CD4-positive, alpha-beta T cell treated with Interleukin-2 at 100 ng/mL for 4 hours (primary cell): ENCODE data around the gene SLC25A44.

Source experiments
- DNase-seq: peaks from one replicate; pipeline ENCODE4 v3.0.0-alpha.2; 2020; ENCODE audit warnings: low spot score

The SLC25A44 gene, protein sequence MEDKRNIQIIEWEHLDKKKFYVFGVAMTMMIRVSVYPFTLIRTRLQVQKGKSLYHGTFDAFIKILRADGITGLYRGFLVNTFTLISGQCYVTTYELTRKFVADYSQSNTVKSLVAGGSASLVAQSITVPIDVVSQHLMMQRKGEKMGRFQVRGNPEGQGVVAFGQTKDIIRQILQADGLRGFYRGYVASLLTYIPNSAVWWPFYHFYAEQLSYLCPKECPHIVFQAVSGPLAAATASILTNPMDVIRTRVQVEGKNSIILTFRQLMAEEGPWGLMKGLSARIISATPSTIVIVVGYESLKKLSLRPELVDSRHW

GRCh38 chr1:156193488-156194299, at the start of gene SLC25A44:
SLC25A44 (plus strand) TSS chr1:156194104; CDS start chr1:156199848, 5,744 bp downstream.
- peak; percentile 99 for DNase-seq

- no peak for DNase-seq
Measured at GRCh38 chr1:156144742-156145141, 49.2 kb upstream of the SLC25A44 start.

- DNase-seq = no peak
Measured at GRCh38 chr1:156145650-156146019, 48.3 kb upstream of the SLC25A44 start.

DNA sequence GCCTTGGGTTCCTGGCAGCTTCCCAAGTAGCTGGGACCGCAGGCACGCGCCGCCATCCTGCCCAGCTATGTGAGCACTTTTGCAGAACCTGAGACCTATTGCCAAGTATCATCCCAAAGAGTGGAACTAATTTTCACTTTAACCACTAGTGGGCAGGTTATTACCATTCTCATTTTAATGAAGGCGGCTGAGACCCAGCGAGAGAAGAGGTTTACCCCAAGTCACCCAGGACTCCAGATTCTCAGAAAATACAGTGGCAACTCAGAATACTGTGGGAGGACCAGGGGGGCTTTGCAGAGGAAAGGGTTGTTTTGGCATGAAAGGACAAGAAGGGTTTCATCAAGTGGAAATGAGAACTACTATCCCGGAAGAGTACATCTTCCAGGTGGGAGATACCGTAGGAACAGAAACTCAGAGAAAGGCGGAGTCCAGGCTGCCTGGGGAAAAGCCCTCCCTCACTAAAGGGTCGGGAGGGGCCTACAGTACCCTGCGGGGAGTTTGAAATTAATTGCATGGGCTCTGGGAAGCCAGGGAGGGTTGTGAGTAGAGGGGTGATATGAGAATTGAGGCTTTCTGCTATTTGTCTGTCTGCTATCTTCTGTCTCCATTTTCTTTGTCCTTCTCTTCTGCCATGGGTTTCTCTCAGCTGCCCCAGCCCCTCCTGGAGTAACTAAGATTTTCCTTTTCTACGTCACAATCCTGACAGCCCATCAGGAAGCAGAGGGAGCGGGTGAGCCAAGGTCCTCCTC, 47.7 kb upstream of the SLC25A44 start:
- DNase-seq = peak; percentile 80

DNA sequence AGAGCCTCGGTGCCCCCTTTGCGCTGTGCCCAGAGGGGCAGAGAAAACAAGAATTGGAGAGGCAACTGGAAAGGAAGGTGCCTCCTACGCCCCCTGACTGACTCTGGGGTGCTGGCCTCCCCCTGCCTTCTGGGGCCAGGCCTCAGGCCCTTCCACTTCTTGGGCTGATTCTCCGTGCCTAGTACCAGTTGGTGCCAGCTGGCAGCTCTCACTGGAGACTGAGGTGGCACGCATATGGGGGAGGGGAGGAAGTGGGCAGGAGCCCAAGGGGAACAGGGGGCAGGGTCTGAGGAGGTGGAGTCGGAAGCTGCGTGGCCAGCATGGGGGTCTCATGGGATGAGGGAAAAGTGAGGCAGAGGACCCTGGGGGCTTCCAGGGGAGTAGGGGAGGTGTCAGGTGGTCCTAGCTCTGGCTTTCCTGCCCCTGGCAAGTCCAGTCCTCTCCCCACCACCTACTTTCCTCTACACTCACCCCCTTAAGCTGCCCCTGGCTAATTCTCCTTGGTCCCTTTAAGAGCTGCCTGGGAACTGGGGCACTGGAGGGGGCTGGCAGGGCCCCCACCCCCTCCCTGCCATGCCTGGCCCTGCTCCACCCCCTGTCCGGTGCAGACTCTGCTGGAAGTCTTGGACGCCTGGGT, 47.0 kb upstream of the SLC25A44 start:
- no peak for DNase-seq

- no peak for DNase-seq
Measured at GRCh38 chr1:156148216-156148615, 45.7 kb upstream of the SLC25A44 start.

- DNase-seq = no peak
Measured at GRCh38 chr1:156149374-156150332, 44.3 kb upstream of the SLC25A44 start.

GRCh38 chr1:156150333-156151011, 43.4 kb upstream of the SLC25A44 start:
- DNase-seq = no peak

- DNase-seq = no peak
Measured at GRCh38 chr1:156151093-156151688, 42.7 kb upstream of the SLC25A44 start.

GRCh38 chr1:156152628-156153027, 41.3 kb upstream of the SLC25A44 start:
- no peak for DNase-seq

- DNase-seq = no peak
Measured at GRCh38 chr1:156153362-156153761, 40.5 kb upstream of the SLC25A44 start, which contains the start of gene SEMA4A. SEMA4A (plus strand) TSS chr1:156153585; CDS start chr1:156154579, 994 bp downstream.

DNA sequence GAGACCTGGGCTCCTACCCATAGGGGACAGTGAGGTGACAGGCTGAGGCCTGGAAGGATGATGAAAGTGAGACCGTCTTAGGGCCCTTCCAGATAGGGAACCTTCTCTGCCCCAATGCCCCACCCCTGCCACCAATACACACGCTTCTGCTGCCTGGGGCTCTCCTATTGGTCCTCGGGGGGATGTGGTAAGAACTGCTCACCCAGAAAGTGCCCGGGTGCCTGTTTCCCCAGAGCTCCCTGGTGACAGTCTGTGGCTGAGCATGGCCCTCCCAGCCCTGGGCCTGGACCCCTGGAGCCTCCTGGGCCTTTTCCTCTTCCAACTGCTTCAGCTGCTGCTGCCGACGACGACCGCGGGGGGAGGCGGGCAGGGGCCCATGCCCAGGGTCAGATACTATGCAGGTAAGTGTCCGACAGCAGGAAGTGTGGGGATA, 39.6 kb upstream of the SLC25A44 start:
- DNase-seq = peak; percentile 49

GRCh38 chr1:156155756-156156510, 38.0 kb upstream of the SLC25A44 start:
- DNase-seq = no peak

- DNase-seq = no peak
Measured at GRCh38 chr1:156157506-156157905, 36.4 kb upstream of the SLC25A44 start.

DNA sequence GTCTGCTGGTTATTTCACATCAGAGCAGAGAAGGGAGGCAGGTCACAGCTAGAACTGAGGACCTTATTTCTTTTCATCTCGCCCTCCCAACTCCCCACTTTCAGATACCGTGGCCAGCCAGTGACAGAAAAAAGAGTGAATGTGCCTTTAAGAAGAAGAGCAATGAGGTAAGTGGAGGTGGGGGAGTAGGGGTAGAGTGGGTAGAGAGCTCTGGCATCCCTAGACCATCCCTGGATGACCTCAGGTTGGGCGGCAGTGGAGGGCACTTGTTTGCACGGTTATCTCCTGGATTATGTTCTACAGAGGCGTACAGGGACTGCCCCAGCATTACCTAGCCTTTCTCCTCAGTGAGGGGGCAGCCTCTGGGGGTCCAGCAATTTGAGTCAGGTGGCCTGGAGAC, 35.9 kb upstream of the SLC25A44 start:
- DNase-seq = no peak

DNA sequence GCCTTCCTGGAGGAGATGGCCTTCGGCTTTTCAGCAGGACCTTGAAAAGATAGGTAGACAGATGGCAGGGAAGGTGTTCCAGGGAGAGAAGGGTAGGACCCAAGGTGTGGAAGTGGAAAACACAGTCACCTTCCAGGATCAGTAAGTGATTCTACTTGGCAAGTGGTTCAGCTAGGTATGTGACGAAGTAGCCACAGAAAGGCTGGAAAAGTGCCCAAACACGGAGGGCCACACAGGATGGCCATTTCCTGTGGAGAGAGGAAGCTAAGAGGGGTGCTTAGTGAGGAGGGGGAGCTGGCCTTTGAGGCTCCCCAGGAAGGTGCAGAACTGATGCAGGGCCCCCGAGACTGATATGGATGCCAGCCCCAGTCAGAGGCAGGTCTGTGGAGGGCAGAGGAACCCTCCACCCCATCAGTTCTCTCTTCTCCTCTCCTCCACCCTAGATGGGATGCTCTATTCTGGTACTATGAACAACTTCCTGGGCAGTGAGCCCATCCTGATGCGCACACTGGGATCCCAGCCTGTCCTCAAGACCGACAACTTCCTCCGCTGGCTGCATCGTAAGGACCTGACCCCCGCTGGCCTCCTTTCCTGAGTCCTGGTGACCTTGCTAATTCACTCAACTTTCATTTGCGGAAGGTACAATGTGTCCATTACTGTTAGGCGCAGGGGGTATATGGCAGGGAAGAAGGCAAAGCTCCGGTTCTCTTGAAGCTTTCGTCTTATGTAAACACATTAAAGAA, 33.7 kb upstream of the SLC25A44 start:
- no peak for DNase-seq

- peak; percentile 59 for DNase-seq
Measured at GRCh38 chr1:156160743-156161171, 33.1 kb upstream of the SLC25A44 start.

- no peak for DNase-seq
Measured at GRCh38 chr1:156162430-156163037, 31.4 kb upstream of the SLC25A44 start.
